HL-60 (cell line): Measurements from ENCODE around the gene DDX56.

Source experiments
- DNase-seq, 2 experiments: peaks; one replicate each; pipeline ENCODE4 v3.0.0-alpha.2; 2010 to 2020; ENCODE audit warnings: low read depth in 1 of 2, low spot score in 1 of 2
- H3K27ac ChIP-seq: fragments of 250-450 bp; sonication (Bioruptor Pico); replicated peaks from 2 replicates; pipeline ENCODE4 v1.5.1; 2020; ENCODE audit warnings: mild to moderate bottlenecking, moderate library complexity
- H3K27me3 ChIP-seq: fragments of 250-450 bp; sonication (Bioruptor Pico); 2 replicates; pipeline ENCODE4 v1.5.1; 2021; ENCODE audit warnings: mild to moderate bottlenecking, moderate library complexity; ENCODE audit not compliant: insufficient read depth, poor library complexity, severe bottlenecking
- H3K4me3 ChIP-seq: replicated peaks from 2 replicates; pipeline ENCODE4 v1.5.1; 2011; ENCODE audit warnings: mild to moderate bottlenecking, control low read depth, low read length; ENCODE audit not compliant: insufficient read depth
- CTCF ChIP-seq: IDR thresholded peaks from one replicate; pipeline ENCODE4 v1.5.1; 2011; ENCODE audit warnings: low read length, control low read depth, inconsistent platforms; ENCODE audit not compliant: insufficient read depth
- GABPA ChIP-seq: IDR thresholded peaks from 2 replicates; pipeline ENCODE4 v1.6.1; 2012; ENCODE audit warnings: low read depth
- POLR2AphosphoS5 ChIP-seq: IDR thresholded peaks from 2 replicates; pipeline ENCODE4 v1.6.1; 2012; ENCODE audit warnings: low read depth
- REST ChIP-seq: IDR thresholded peaks from 2 replicates; pipeline ENCODE4 v1.6.1; 2012; ENCODE audit warnings: low read depth; ENCODE audit not compliant: insufficient replicate concordance
- SPI1 ChIP-seq: IDR thresholded peaks from 2 replicates; pipeline ENCODE4 v1.6.1; 2012; ENCODE audit warnings: low read depth, mild to moderate bottlenecking, borderline replicate concordance

DDX56 gene

GRCh38 chr7:44581879-44582603 is 8.3 kb upstream of the DDX56 start, which contains the start of gene TMED4:
Gene TMED4, minus strand, starts transcription at chr7:44582231. Its CDS starts 25 bp downstream, at chr7:44582206.
- no peaks in the 10 kb centered on the region for H3K27me3 ChIP-seq
- H3K27ac ChIP-seq, result peak within 1 kb of the TSS; percentile 84
- TF ChIP-seq POLR2AphosphoS5 (peak; percentile 73; the same call in 1 of the 2 replicates), GABPA (no peak)
- peak within 1 kb of the TSS; percentile 76 for H3K4me3 ChIP-seq
- peak; percentile 98 to 99 for DNase-seq

GRCh38 chr7:44580945-44581878 is 7.5 kb upstream of the DDX56 start:
- H3K4me3 ChIP-seq, result peak overlapping the region; percentile 76
- H3K27ac ChIP-seq, result peak overlapping the region; percentile 84
- no peaks in the 10 kb centered on the region for H3K27me3 ChIP-seq
- DNase-seq, result peak in 1 of 2 experiments; percentile 55
- TF ChIP-seq GABPA (no peak), SPI1 (no peak), POLR2AphosphoS5 (no peak; the same call in 1 of the 2 replicates), CTCF (no peak), REST (no peak)

- no peak for DNase-seq
- H3K27me3 ChIP-seq, result no peaks in the 10 kb centered on the region
- H3K27ac ChIP-seq, result no peak overlapping the region
- no peak for TF ChIP-seq CTCF
- TF ChIP-seq REST, result no peak
- TF ChIP-seq SPI1, result no peak
- TF ChIP-seq GABPA, result no peak
- TF ChIP-seq POLR2AphosphoS5, result no peak
- no peak overlapping the region for H3K4me3 ChIP-seq
Measured at GRCh38 chr7:44576228-44576627, 2.5 kb upstream of the DDX56 start.

GRCh38 chr7:44575054-44575453 is 1.3 kb upstream of the DDX56 start:
- H3K4me3 ChIP-seq, result no peak overlapping the region; the same call in 1 of the 2 replicates
- no peak for DNase-seq
- peak overlapping the region; percentile 76 for H3K27ac ChIP-seq
- no peaks in the 10 kb centered on the region for H3K27me3 ChIP-seq
- TF ChIP-seq REST (no peak), POLR2AphosphoS5 (no peak), CTCF (no peak), GABPA (no peak), SPI1 (no peak)
